Measurements from ENCODE around the gene FAM163B.
A peak's percentile ranks its signal among the peaks of the same experiment; 100 is the strongest.
"Not testable (repeated sequence)": the region's sequence is repeated elsewhere in the genome, so short reads cannot be mapped to it uniquely, and the experiment has no call there.

The FAM163B gene

GRCh38 chr9:133640160-133640559 is 31.0 kb upstream of the FAM163B start:
- DNase-seq (ENCODE audit: low read depth, low spot score): no peak

- DNase-seq (ENCODE audit: low read depth, low spot score): no peak
These were observed 30.4 kb upstream of the FAM163B start for GRCh38 chr9:133639613-133640012.

GRCh38 chr9:133638711-133639110 is 29.5 kb upstream of the FAM163B start:
- no peak for DNase-seq (ENCODE audit: low read depth, low spot score)

- no peak for DNase-seq (ENCODE audit: low read depth, low spot score)
These were observed 28.9 kb upstream of the FAM163B start for GRCh38 chr9:133638076-133638475.

GRCh38 chr9:133637451-133638055 is 28.4 kb upstream of the FAM163B start:
- no peak for DNase-seq (ENCODE audit: low read depth, low spot score)

- DNase-seq (ENCODE audit: low read depth, low spot score): no peak
These were observed 27.7 kb upstream of the FAM163B start for GRCh38 chr9:133636902-133637301.

GRCh38 chr9:133635533-133636531 is 26.6 kb upstream of the FAM163B start, which contains the start of gene DBH:
DBH (plus strand) TSS chr9:133636363; CDS start chr9:133636372, 9 bp downstream.
- no peak for DNase-seq (ENCODE audit: low read depth, low spot score)

- DNase-seq (ENCODE audit: low read depth, low spot score): no peak
These were observed 25.9 kb upstream of the FAM163B start for GRCh38 chr9:133635098-133635497.

- no peak for DNase-seq (ENCODE audit: low read depth, low spot score)
These were observed 25.0 kb upstream of the FAM163B start for GRCh38 chr9:133634081-133634691.

- DNase-seq (ENCODE audit: low read depth, low spot score): no peak
These were observed 24.5 kb upstream of the FAM163B start for GRCh38 chr9:133633681-133634080.

GRCh38 chr9:133632806-133633680 is 23.9 kb upstream of the FAM163B start:
- DNase-seq (ENCODE audit: low read depth, low spot score): no peak

- DNase-seq (ENCODE audit: low read depth, low spot score): no peak
These were observed 21.9 kb upstream of the FAM163B start for GRCh38 chr9:133631111-133631510.

GRCh38 chr9:133629221-133630110 is 20.3 kb upstream of the FAM163B start:
- no peak for DNase-seq (ENCODE audit: low read depth, low spot score)

- no peak for DNase-seq (ENCODE audit: low read depth, low spot score)
These were observed 19.6 kb upstream of the FAM163B start for GRCh38 chr9:133628766-133629165.

- DNase-seq (ENCODE audit: low read depth, low spot score): no peak
These were observed 18.2 kb upstream of the FAM163B start for GRCh38 chr9:133627341-133627740.

- DNase-seq (ENCODE audit: low read depth, low spot score): not testable (repeated sequence)
These were observed 16.8 kb upstream of the FAM163B start for GRCh38 chr9:133626008-133626407.

GRCh38 chr9:133622555-133622954 is 13.4 kb upstream of the FAM163B start:
- no peak for DNase-seq (ENCODE audit: low read depth, low spot score)

GRCh38 chr9:133621725-133622267 is 12.6 kb upstream of the FAM163B start:
- DNase-seq (ENCODE audit: low read depth, low spot score): no peak

GRCh38 chr9:133619791-133620190 is 10.6 kb upstream of the FAM163B start:
- peak; percentile 12 for DNase-seq (ENCODE audit: low read depth, low spot score)

- no peak for DNase-seq (ENCODE audit: low read depth, low spot score)
These were observed 9.5 kb upstream of the FAM163B start for GRCh38 chr9:133618726-133619125.

Data from activated naive CD8-positive, alpha-beta T cell treated with anti-CD3 and anti-CD28 coated beads, Interleukin-2, amount 50 U/mL, for 16 hours (primary cell).